ENCODE results near the gene RFXANK.

The RFXANK gene

GRCh38 chr19:19234220-19234816 lies 42.3 kb downstream of the RFXANK start:
- no peak for DNase-seq

GRCh38 chr19:19236173-19236572 lies 44.1 kb downstream of the RFXANK start:
- DNase-seq: no peak

- DNase-seq: no peak
Observed at GRCh38 chr19:19238126-19238894, 46.3 kb downstream of the RFXANK start.

- no peak for DNase-seq
Observed at GRCh38 chr19:19239675-19240074, 47.6 kb downstream of the RFXANK start.

- no peak for DNase-seq
Observed at GRCh38 chr19:19240476-19240875, 48.4 kb downstream of the RFXANK start.

GRCh38 chr19:19250196-19250801 lies 58.2 kb downstream of the RFXANK start:
- no peak for DNase-seq

Data from activated T-cell treated with anti-CD3 and anti-CD28 coated beads for 4 hours (primary cell).